Fibroblast of pulmonary artery (primary cell): ENCODE data around the gene AACS.

Source experiments
- DNase-seq: peaks from one replicate; pipeline ENCODE4 v3.0.0-alpha.2; 2010; ENCODE audit warnings: low read depth
- H3K4me3 ChIP-seq: replicated peaks from 2 replicates; pipeline ENCODE4 v1.5.1; 2011; ENCODE audit warnings: low read depth, mild to moderate bottlenecking, control low read depth, low read length, moderate library complexity
- TF ChIP-seq, protein P1 (sequence below): IDR thresholded peaks from 2 replicates; pipeline ENCODE4 v1.5.1; 2011; ENCODE audit warnings: mild to moderate bottlenecking, control low read depth, low read length, inconsistent platforms; ENCODE audit errors: missing control alignments

The AACS gene

DNA sequence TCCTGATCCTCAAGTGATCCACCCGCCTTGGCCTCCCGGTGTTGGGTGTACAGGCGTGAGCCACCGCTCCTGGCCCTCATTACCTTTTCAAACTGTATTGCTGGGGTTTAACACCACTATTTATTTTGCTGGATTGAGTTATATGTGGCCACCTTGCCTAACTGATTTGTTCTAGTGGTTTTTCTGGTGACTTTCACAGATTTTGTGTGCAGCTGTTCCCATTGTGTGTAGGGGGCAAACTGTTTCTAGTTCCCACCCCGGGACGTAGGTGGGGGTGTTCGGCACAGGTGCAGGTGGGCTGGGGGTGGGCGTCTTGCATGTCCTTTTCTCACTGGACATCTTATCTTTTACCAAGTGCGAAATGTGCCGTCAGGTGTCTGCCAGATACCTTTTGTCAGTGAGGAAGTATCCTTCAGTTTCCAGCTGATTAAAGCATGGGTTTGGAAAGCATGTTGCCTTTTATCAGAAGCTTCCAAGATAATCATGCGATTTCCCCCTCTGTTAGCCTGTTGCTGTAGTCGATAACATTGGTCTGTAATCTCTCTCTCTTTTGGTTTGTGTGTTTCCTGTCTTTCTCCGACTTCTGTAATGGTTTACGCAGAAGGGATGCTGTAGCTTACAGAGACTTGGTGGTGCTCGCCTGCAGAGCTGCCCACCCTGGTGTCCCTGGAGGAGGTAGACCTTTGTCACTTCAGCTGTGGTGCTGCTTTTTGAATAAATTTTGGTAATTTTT lies 33.6 kb downstream of the AACS start:
- TF ChIP-seq, protein P1, sequence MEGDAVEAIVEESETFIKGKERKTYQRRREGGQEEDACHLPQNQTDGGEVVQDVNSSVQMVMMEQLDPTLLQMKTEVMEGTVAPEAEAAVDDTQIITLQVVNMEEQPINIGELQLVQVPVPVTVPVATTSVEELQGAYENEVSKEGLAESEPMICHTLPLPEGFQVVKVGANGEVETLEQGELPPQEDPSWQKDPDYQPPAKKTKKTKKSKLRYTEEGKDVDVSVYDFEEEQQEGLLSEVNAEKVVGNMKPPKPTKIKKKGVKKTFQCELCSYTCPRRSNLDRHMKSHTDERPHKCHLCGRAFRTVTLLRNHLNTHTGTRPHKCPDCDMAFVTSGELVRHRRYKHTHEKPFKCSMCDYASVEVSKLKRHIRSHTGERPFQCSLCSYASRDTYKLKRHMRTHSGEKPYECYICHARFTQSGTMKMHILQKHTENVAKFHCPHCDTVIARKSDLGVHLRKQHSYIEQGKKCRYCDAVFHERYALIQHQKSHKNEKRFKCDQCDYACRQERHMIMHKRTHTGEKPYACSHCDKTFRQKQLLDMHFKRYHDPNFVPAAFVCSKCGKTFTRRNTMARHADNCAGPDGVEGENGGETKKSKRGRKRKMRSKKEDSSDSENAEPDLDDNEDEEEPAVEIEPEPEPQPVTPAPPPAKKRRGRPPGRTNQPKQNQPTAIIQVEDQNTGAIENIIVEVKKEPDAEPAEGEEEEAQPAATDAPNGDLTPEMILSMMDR = no peak
- no peak for DNase-seq
- H3K4me3 ChIP-seq = no peak overlapping the region

GRCh38 chr12:125099409-125099782 lies 34.2 kb downstream of the AACS start:
- H3K4me3 ChIP-seq = no peak overlapping the region
- DNase-seq = no peak
- TF ChIP-seq, protein P1 = no peak

GRCh38 chr12:125100551-125101434 lies 35.6 kb downstream of the AACS start:
- no peak for DNase-seq
- TF ChIP-seq, protein P1 = no peak
- no peak overlapping the region for H3K4me3 ChIP-seq

GRCh38 chr12:125104982-125105381 lies 39.7 kb downstream of the AACS start:
- TF ChIP-seq, protein P1 = no peak
- DNase-seq = no peak
- no peak overlapping the region for H3K4me3 ChIP-seq

DNA sequence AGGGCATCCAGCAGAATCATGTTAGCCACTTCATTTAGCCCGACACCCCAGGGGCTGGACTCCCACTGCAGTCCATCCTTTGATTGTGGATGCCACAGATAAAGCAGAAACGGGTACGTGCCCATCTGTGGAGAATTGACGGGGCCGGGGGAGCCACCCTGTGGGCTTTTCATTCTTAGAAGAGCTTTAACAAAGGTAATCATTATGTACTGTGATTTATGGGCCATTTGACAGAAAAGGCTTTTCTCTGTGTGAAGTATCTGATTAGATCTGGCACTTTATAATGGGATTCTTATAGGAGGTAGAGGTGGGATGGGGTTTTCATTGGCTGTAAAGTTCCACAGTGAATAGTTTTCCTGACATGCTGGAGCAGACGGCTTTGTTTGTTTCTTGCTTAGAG lies 40.4 kb downstream of the AACS start:
- TF ChIP-seq, protein P1 = no peak
- no peak overlapping the region for H3K4me3 ChIP-seq

DNA sequence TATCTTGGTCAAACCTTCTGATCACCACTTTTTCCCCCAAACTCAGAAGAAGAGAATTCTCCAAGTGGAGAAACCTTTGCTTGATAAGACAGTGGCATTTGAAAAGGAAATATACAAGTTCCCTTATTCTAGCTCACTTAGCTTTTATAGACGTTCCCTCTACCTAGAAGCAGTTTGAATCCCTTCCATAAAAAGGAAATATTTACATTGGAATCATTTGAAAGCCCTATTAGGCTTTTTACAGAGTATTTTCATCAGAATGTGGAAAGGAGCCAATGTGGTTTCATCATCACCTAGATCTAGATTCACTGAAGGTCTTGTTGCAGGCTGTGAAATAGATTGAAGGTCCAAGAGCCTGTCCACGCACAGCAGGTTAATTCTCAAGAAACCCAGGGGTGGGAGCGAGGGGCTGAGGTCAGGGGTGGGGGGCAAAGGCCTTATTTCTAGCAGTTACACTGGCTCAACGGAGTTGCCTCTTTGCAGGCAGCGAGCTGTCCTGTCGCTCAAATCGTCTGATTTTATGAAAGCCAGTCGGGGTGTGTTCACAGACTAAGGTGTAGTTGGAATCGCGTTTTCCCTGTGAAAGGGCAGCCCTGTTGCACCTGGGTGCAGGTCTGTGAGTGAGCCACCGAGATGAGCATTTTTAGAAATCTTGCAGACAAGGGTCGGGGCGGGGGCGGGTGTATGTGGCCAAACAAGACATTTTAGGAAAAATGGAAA lies 45.6 kb downstream of the AACS start:
- no peak overlapping the region for H3K4me3 ChIP-seq
- DNase-seq = peak; percentile 67

More for the DNA sequence above, 40.4 kb downstream of the AACS start:
- no peak for DNase-seq

More for the DNA sequence above, 45.6 kb downstream of the AACS start:
- TF ChIP-seq, protein P1 = no peak
